Endothelial cell of umbilical vein (primary cell): ENCODE data around the gene RAD50. TPM values are rescaled to one million over a fixed set of nuclear protein-coding genes. Genes with fewer than 3 reads are reported as not detected.

Experiments used
- BruUV-seq: library from RNA; stranded (reverse); fragments of 400-500 nt; replicated peaks from 2 replicates; lab custom pipeline; 2021; lab: Mats Ljungman, UMichigan
- CTCF ChIA-PET: fragments of 300-600, 350-600 bp; sonication (Branson Sonifier 250); formaldehyde crosslinking; loops from one replicate; lab custom pipeline; 2021; ENCODE audit warnings: antibody characterized with exemption, inconsistent platforms; lab: Charles Lee
- POLR2A ChIA-PET: fragments of 300-600, 350-600 bp; sonication (Branson Sonifier 250); formaldehyde crosslinking; loops from one replicate; lab custom pipeline; 2021; ENCODE audit warnings: antibody characterized with exemption, inconsistent platforms; lab: Charles Lee
- DNase-seq: peaks from one replicate; pipeline ENCODE4 v3.0.0-alpha.2; 2011; ENCODE audit warnings: low read depth, low spot score
- FAIRE-seq: peaks from 2 replicates; lab custom pipeline; 2011; peaks lifted over from hg19 to GRCh38; lab: Jason Lieb, UNC
- H2AFZ ChIP-seq: 2 replicates; pipeline ENCODE4 v1.6.0; 2012; ENCODE audit warnings: low read depth, low read length, control low read depth, inconsistent platforms
- H3K27ac ChIP-seq: 2 replicates; pipeline ENCODE4 v1.5.1; 2011; ENCODE audit warnings: low read depth, mild to moderate bottlenecking, control low read depth, low read length, moderate library complexity; ENCODE audit not compliant: insufficient read depth
- H3K27me3 ChIP-seq, 2 experiments: 2 replicates each; pipeline versions ENCODE4 v1.6.0 to v1.6.1; 2011; ENCODE audit warnings: low read length in 2 of 2, mixed read lengths in 1 of 2; ENCODE audit not compliant: control insufficient read depth in 2 of 2, insufficient read depth in 2 of 2
- H3K36me3 ChIP-seq, 2 experiments: 2 replicates in 1 of 2; 3 replicates in 1 of 2; pipeline ENCODE4 v1.5.1; 2011; ENCODE audit warnings: low read length in 2 of 2, mild to moderate bottlenecking in 1 of 2, moderate library complexity in 1 of 2; ENCODE audit not compliant: control insufficient read depth in 2 of 2, insufficient read depth in 2 of 2; ENCODE audit errors: extremely low read depth in 1 of 2
- H3K4me1 ChIP-seq: 3 replicates; pipeline ENCODE4 v1.5.1; 2011; ENCODE audit warnings: mild to moderate bottlenecking, low read length; ENCODE audit not compliant: control insufficient read depth, insufficient read depth; ENCODE audit errors: extremely low read depth
- H3K4me2 ChIP-seq: 2 replicates; pipeline ENCODE4 v1.6.1; 2011; ENCODE audit warnings: low read length, control low read depth, mixed read lengths; ENCODE audit not compliant: insufficient read depth
- H3K4me3 ChIP-seq, 3 experiments: fragments of 200-600 bp in 1 of 3; sonication (generic), shearing (Covaris generic) in 1 of 3; replicated peaks in 1 of 3; 2 replicates each; pipeline ENCODE4 v1.5.1; 2011 to 2016; ENCODE audit warnings: control low read depth in 3 of 3, low read length in 3 of 3, mild to moderate bottlenecking in 2 of 3, inconsistent platforms in 1 of 3, low read depth in 1 of 3, moderate library complexity in 1 of 3; ENCODE audit not compliant: insufficient read depth in 1 of 3
- H3K79me2 ChIP-seq: 2 replicates; pipeline ENCODE4 v1.6.0; 2012; ENCODE audit warnings: low read length, inconsistent platforms; ENCODE audit not compliant: control insufficient read depth, insufficient read depth
- H3K9ac ChIP-seq: replicated peaks from 2 replicates; pipeline ENCODE3; 2011; ENCODE audit warnings: low read length, control low read depth; ENCODE audit not compliant: insufficient read depth; ENCODE audit errors: extremely low read depth
- H3K9me1 ChIP-seq: replicated peaks from 3 replicates; pipeline ENCODE4 v1.6.0; 2011; ENCODE audit warnings: mild to moderate bottlenecking, low read length; ENCODE audit not compliant: control insufficient read depth, insufficient read depth; ENCODE audit errors: extremely low read depth
- H3K9me3 ChIP-seq: replicated peaks from 2 replicates; pipeline ENCODE4 v1.5.1; 2012; ENCODE audit warnings: low read length, inconsistent platforms; ENCODE audit not compliant: control insufficient read depth, insufficient read depth
- H4K20me1 ChIP-seq: replicated peaks from 2 replicates; pipeline ENCODE3; 2011; ENCODE audit warnings: mild to moderate bottlenecking, low read length; ENCODE audit not compliant: control insufficient read depth, insufficient read depth; ENCODE audit errors: extremely low read depth
- CTCF ChIP-seq, 2 donors: IDR thresholded peaks; 1 replicate in 1 of 2; 2 replicates in 1 of 2; pipeline ENCODE4 v1.5.1; 2011; ENCODE audit warnings: low read length in 2 of 2, mild to moderate bottlenecking in 2 of 2, moderate library complexity in 2 of 2, control low read depth in 1 of 2, inconsistent platforms in 1 of 2, low read depth in 1 of 2; ENCODE audit not compliant: insufficient read depth in 1 of 2; ENCODE audit errors: extremely low read depth in 1 of 2
- FOS ChIP-seq: IDR thresholded peaks from 2 replicates; pipeline ENCODE4 v1.6.1; 2011; ENCODE audit warnings: mild to moderate bottlenecking, low read length, moderate library complexity, borderline replicate concordance; ENCODE audit not compliant: insufficient read depth
- GATA2 ChIP-seq: IDR thresholded peaks from 2 replicates; pipeline ENCODE4 v1.7.0; 2011; ENCODE audit warnings: low read depth, mild to moderate bottlenecking, moderate library complexity, mixed read lengths, low read length; ENCODE audit not compliant: insufficient read length, insufficient read depth
- MYC ChIP-seq: IDR thresholded peaks from one replicate; pipeline ENCODE4 v1.6.1; 2011; ENCODE audit warnings: mild to moderate bottlenecking, low read depth, low read length
- POLR2AphosphoS5 ChIP-seq: IDR thresholded peaks from 2 replicates; pipeline ENCODE4 v1.6.1; 2012; ENCODE audit warnings: low read depth, mild to moderate bottlenecking, control low read depth, low read length, moderate library complexity; ENCODE audit not compliant: insufficient read depth
- dilution Hi-C: fragments of 300-500 bp; cut with MboI; formaldehyde crosslinking; loops from one replicate; pipeline ENCODE4 v1.15.0; 2019; ENCODE audit warnings: low sequenced_read_pairs; ENCODE audit not compliant: extremely low pct_ligation_motif_present
- intact Hi-C: fragments of 100-400 bp; cut with micrococcal nuclease; formaldehyde crosslinking; loops from one replicate; pipeline ENCODE4 v1.10.0; 2022
- polyA plus RNA-seq, 4 experiments: library from polyadenylated mRNA; depleted of rRNA in 3 of 4; stranded (reverse) in 3 of 4; unstranded in 1 of 4; fragments of >200 nt; gene quantifications; 2 replicates each; pipeline versions ENCODE4 v1.2.1 to v1.2.3, GENCODE V29; 2011 to 2012; ENCODE audit warnings: missing spikeins in 1 of 4
- total RNA-seq: library from RNA; stranded (reverse); gene quantifications from 2 replicates; pipeline ENCODE4 v1.2.3, GENCODE V29; 2021

The RAD50 gene
- total and polyA plus RNA-seq, 2 donors (not counting 3 experiments of a cell fraction or from before 2014, with no cell fraction given), result 6.1 to 20.4 TPM

DNA sequence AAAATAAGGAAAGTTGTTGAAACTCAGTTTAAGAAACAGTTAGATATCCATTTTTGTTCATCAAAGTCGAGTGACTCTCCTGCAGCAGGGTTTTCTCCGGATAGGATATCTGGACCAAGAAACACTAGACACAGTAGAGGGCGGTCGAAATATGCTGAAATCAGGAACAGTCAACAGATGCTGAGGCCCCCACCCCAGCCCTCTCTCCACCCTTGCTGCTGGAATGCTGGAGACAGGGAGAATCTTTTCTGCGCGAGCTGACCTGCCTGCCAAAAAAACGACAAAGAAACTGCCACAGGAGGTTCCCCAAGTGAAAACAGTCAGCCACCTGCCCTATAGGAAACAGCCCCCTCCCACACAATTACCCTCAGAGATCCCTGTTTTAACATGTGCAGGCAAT, 96.9 kb downstream of the RAD50 start:
- peak; percentile 59 for FAIRE-seq
- dilution Hi-C loops, result no loop called here
- no peak overlapping the region for H3K9ac ChIP-seq
- TF ChIP-seq CTCF (IDR thresholded peaks at IDR 0.05; ENCODE audit: extremely low read depth in 1 of 2, insufficient read depth in 1 of 2, low read depth in 1 of 2, low read length in 2 of 2), result no peak
- TF ChIP-seq POLR2AphosphoS5, result no peak
- H3K4me3 ChIP-seq, result no peak overlapping the region
- peaks cover 6 to 8% of the 10 kb centered on the region in 2 experiments for H3K27me3 ChIP-seq
- H3K4me2 ChIP-seq, result no peak overlapping the region
- no peak overlapping the region for H2AFZ ChIP-seq
- H3K9me1 ChIP-seq, result no peaks in the 10 kb centered on the region
- DNase-seq, result no peak
- no peaks in the 10 kb centered on the region for H4K20me1 ChIP-seq
- intact Hi-C loops, result no loop called here
- H3K9me3 ChIP-seq, result no peaks in the 10 kb centered on the region
- H3K4me1 ChIP-seq, result peaks cover 9% of the 10 kb centered on the region
- ChIA-PET POLR2A (no interaction called here), CTCF (no interaction called here)
- H3K27ac ChIP-seq, result no peak overlapping the region
- no peaks in the 10 kb centered on the region for H3K79me2 ChIP-seq
- BruUV-seq, result no TSS peak
- no peaks in the 10 kb centered on the region for H3K36me3 ChIP-seq

DNA sequence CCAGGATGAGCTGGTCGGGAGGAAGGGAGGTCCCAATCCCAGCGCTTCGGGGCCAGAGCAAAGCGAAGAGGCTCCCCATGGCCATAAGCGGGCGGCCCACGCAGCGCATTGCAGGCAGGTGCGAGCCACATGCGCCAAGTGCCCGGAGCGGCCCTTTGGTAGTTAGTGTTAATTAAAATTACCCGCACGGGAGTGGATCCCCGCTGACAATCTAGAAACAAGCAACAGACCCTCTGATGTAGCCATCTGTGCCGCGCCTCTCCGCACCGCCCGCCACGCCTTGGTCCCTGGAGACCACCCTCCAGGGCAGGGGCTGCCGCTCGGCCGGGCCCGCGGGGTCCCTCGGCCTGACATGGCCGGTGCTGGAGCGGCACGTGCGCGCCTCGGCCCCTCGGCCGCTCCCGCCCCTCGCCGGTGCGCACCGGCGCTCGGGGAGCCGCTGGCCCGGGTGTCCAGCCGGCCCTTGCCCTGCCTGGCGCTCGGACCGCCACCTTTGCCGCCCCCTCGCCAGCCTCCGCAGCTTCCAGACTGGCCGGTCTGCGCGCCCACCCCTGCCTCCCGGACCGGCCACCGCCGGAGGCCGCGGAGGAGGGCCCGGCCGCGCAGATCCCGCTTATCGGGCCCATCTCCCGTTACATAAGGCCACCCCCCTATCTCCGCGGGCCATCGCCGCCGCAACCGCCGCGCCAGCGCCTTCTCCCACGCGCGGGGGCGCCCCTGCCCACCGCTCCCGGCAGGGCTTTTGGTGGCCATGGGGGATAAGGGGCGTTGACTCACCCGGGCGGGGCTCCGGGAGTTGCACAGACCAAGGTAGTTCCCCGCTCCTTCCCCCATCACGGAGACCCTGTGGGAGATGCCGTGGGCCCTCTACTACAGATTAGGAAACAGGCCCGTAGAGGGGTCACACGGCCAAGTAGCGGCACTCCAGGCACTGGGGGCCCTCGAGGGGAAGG, 99.3 kb downstream of the RAD50 start:
- TF ChIP-seq GATA2, result peak; percentile 54
- TF ChIP-seq POLR2AphosphoS5, result no peak
- TF ChIP-seq FOS, result no peak
- TF ChIP-seq MYC, result no peak
- Histone ChIP-seq H3K79me2 (no peaks in the 10 kb centered on the region), H4K20me1 (no peaks in the 10 kb centered on the region), H3K9me1 (no peaks in the 10 kb centered on the region), H3K9me3 (no peaks in the 10 kb centered on the region), H2AFZ (peak overlapping the region; percentile 91), H3K4me1 (peaks cover 9% of the 10 kb centered on the region), H3K9ac (no peak overlapping the region), H3K4me2 (peak overlapping the region; percentile 77), H3K4me3 (peak overlapping the region in 2 of 3 experiments; percentile 32 to 43), H3K36me3 (no peaks in the 10 kb centered on the region), H3K27ac (no peak overlapping the region), H3K27me3 (peaks cover 4 to 8% of the 10 kb centered on the region in 2 experiments)
- dilution Hi-C loops, result no loop called here
- POLR2A ChIA-PET, result no interaction called here
- BruUV-seq, result no TSS peak
- CTCF ChIA-PET, result interaction anchor here (0.8 kb wide), 1 partner anchor 10 kb away, joined by 3 read pairs; no protein-coding TSS in a partner anchor
- FAIRE-seq, result peak; percentile 28
- intact Hi-C loops, result loop anchor here (5.0 kb wide), 1 partner anchor 269 kb away; no protein-coding TSS in a partner anchor
- peak; percentile 13 for DNase-seq
